K562 (cell line): ENCODE results near the gene TCF12. TPM values are rescaled to one million over a fixed set of nuclear protein-coding genes. Genes with fewer than 3 reads are reported as not detected.

ENCODE experiments used
- ATF2 ChIP-seq: sonication (generic); formaldehyde crosslinking; IDR thresholded peaks from 2 replicates; pipeline ENCODE4 v1.8.1; 2022; ENCODE audit warnings: missing genetic modification reagents
- BCOR ChIP-seq: fragments of 450-650 bp; IDR thresholded peaks from 2 replicates; pipeline ENCODE4 v1.6.1; 2016
- BHLHE40 ChIP-seq: IDR thresholded peaks from 2 replicates; pipeline ENCODE4 v1.6.1; 2011; ENCODE audit warnings: low read length, improper control_type of control experiment
- BRF2 ChIP-seq: IDR thresholded peaks from 3 replicates; pipeline ENCODE4 v1.6.1; 2011; ENCODE audit warnings: borderline replicate concordance, mild to moderate bottlenecking; ENCODE audit not compliant: insufficient read length, insufficient read depth
- CEBPG ChIP-seq, 3 experiments: fragments of 200-800 bp in 1 of 3; sonication (Bioruptor generic) in 1 of 3; sonication (generic) in 1 of 3; formaldehyde crosslinking in 1 of 3; IDR thresholded peaks in 2 of 3; conservative IDR thresholded peaks in 1 of 3; 2 replicates each; pipeline versions ENCODE4 v1.6.1 to v1.8.0; 2016 to 2022; ENCODE audit warnings: missing compliant biosample characterization in 2 of 3, missing genetic modification characterization in 2 of 3, mild to moderate bottlenecking in 1 of 3, missing genetic modification reagents in 1 of 3
- CHD4 ChIP-seq: fragments of 200-600 bp; sonication (generic); IDR thresholded peaks from 3 replicates; pipeline ENCODE4 v1.6.1; 2012; ENCODE audit warnings: low read depth, mild to moderate bottlenecking, mixed read lengths, low read length, inconsistent platforms; ENCODE audit not compliant: insufficient read depth, insufficient replicate concordance, poor library complexity, severe bottlenecking
- IRF9 ChIP-seq: fragments of 450-650 bp; IDR thresholded peaks from 2 replicates; pipeline ENCODE4 v1.6.1; 2016; ENCODE audit warnings: missing biosample characterization, missing genetic modification characterization
- KDM4B ChIP-seq, 2 experiments: fragments of 450-650 bp in 1 of 2; sonication (generic) in 1 of 2; IDR thresholded peaks; 2 replicates each; pipeline ENCODE4 v1.6.1; 2016 to 2017; ENCODE audit warnings: borderline replicate concordance in 2 of 2, antibody characterized with exemption in 1 of 2, low read depth in 1 of 2, mild to moderate bottlenecking in 1 of 2
- POLR3A ChIP-seq: IDR thresholded peaks from 2 replicates; pipeline ENCODE4 v1.6.1; 2011; ENCODE audit warnings: borderline replicate concordance, mild to moderate bottlenecking, moderate library complexity; ENCODE audit not compliant: insufficient read length, insufficient read depth; ENCODE audit errors: extremely low read depth
- PPARD ChIP-seq: fragments of 250-450 bp; sonication (Bioruptor Pico); IDR thresholded peaks from 2 replicates; pipeline ENCODE4 v1.8.0; 2022; ENCODE audit warnings: inconsistent platforms, mild to moderate bottlenecking, moderate library complexity
- SMARCC2 ChIP-seq: fragments of 450-650 bp; IDR thresholded peaks from 2 replicates; pipeline ENCODE4 v1.6.1; 2017; ENCODE audit warnings: antibody characterized with exemption, moderate library complexity, mild to moderate bottlenecking, low read depth
- SOX6 ChIP-seq: fragments of 450-650 bp; IDR thresholded peaks from 2 replicates; pipeline ENCODE4 v1.6.1; 2014; ENCODE audit warnings: mild to moderate bottlenecking
- THAP12 ChIP-seq: fragments of 250-450 bp; sonication (Bioruptor Pico); IDR thresholded peaks from 2 replicates; pipeline ENCODE4 v1.9.0; 2021; ENCODE audit warnings: mild to moderate bottlenecking, inconsistent platforms
- VEZF1 ChIP-seq: fragments of 200-800 bp; sonication (Bioruptor generic); IDR thresholded peaks from 2 replicates; pipeline ENCODE4 v1.6.1; 2017; ENCODE audit warnings: missing genetic modification characterization, missing compliant biosample characterization
- ZNF639 ChIP-seq, 2 experiments: fragments of 200-800 bp in 1 of 2; sonication (Bioruptor generic) in 1 of 2; sonication (generic) in 1 of 2; formaldehyde crosslinking in 1 of 2; IDR thresholded peaks in 1 of 2; conservative IDR thresholded peaks in 1 of 2; 2 replicates each; pipeline versions ENCODE4 v1.5.0 to v1.6.1; 2016 to 2020; ENCODE audit warnings: missing compliant biosample characterization in 1 of 2, missing genetic modification characterization in 1 of 2, missing genetic modification reagents in 1 of 2
- polyA plus RNA-seq, 8 experiments: library from polyadenylated mRNA; depleted of rRNA in 4 of 8; stranded (reverse) in 5 of 8; unstranded in 3 of 8; fragments of >200 nt; fragmentation: Nextera tagmentation in 2 of 8; fragmentation: Illumina TruSeq in 1 of 8; extraction: Ambion mirVana in 2 of 8; extraction: Trizol in 1 of 8; gene quantifications; 2 replicates each; pipeline versions ENCODE4 v1.2.1 to v1.2.3, GENCODE V29; 2011 to 2014; ENCODE audit warnings: inconsistent platforms in 1 of 8, missing spikeins in 1 of 8
- total RNA-seq, 7 experiments: library from RNA; depleted of rRNA in 6 of 7; stranded (reverse); fragments of >200 nt in 6 of 7; fragmentation: Illumina TruSeq in 2 of 7; extraction: Trizol in 2 of 7; gene quantifications; 2 replicates each; pipeline versions ENCODE4 v1.2.1 to v1.2.3, GENCODE V29; 2011 to 2021; ENCODE audit warnings: low replicate concordance in 1 of 7

Gene TCF12
- total and polyA plus RNA-seq, 9 of the 15 experiments (the other 6 are each of a cell fraction or from before 2014, with no cell fraction given): 10.5 to 132 (median 52.9) TPM

GRCh38 chr15:56886932-56887781 is 31.3 kb upstream of the TCF12 start (continued):
- TF ChIP-seq THAP12 (peak; percentile 18; the same call in 1 of the 2 replicates), CHD4 (no peak), SMARCC2 (no peak), POLR3A (no peak), PPARD (CRISPR knock-in tag) (no peak), ZNF639 (CRISPR knock-in tag; conservative IDR thresholded peaks at IDR 0.05 in 1 of 2, IDR thresholded peaks at IDR 0.05 in 1 of 2) (peak in 1 of 2 experiments; percentile 100; a peak in 2 of 4 replicates), SOX6 (peak; percentile 38; the same call in 1 of the 2 replicates), ATF2 (CRISPR knock-in tag) (no peak; the same call in 1 of the 2 replicates), BCOR (no peak), BRF2 (no peak), BHLHE40 (peak; percentile 91), CEBPG (CRISPR knock-in tag; IDR thresholded peaks at IDR 0.05) (no peak), CEBPG (tag; conservative IDR thresholded peaks at IDR 0.05 in 1 of 2, IDR thresholded peaks at IDR 0.05 in 1 of 2) (no peak), KDM4B (IDR thresholded peaks at IDR 0.05; ENCODE audit: borderline replicate concordance in 2 of 2, low read depth in 1 of 2) (peak in 1 of 2 experiments; percentile 72; a peak in 1 of 4 replicates), IRF9 (tag) (no peak), VEZF1 (CRISPR knock-in tag) (peak; percentile 88)
